Bronchial epithelial cell (primary cell): ENCODE data around the gene ADAM11. TPM values are rescaled to one million over a fixed set of nuclear protein-coding genes. Genes with fewer than 3 reads are reported as not detected.
"Not testable (repeated sequence)": the region's sequence is repeated elsewhere in the genome, so short reads cannot be mapped to it uniquely, and the experiment has no call there.

Experiments used
- DNase-seq: peaks from one replicate; pipeline ENCODE4 v3.0.0-alpha.2; 2010; ENCODE audit warnings: low read depth
- FAIRE-seq: peaks from 2 replicates; lab custom pipeline; 2011; peaks lifted over from hg19 to GRCh38; lab: Jason Lieb, UNC
- H3K27me3 ChIP-seq: 2 replicates; pipeline ENCODE4 v1.5.1; 2011; ENCODE audit warnings: low read length; ENCODE audit not compliant: control insufficient read depth, insufficient read depth
- H3K36me3 ChIP-seq: 2 replicates; pipeline ENCODE4 v1.5.1; 2011; ENCODE audit warnings: low read length; ENCODE audit not compliant: control insufficient read depth, insufficient read depth
- H3K4me3 ChIP-seq: 2 replicates; pipeline ENCODE4 v1.5.1; 2011; ENCODE audit warnings: mild to moderate bottlenecking, low read depth, low read length, control low read depth
- total RNA-seq: library from RNA; depleted of rRNA; stranded (reverse); fragments of >200 nt; gene quantifications from 2 replicates; pipeline ENCODE4 v1.2.1, GENCODE V29; 2014
- TF ChIP-seq, protein P1 (sequence below): IDR thresholded peaks from 2 replicates; pipeline ENCODE4 v1.5.1; 2011; ENCODE audit warnings: mild to moderate bottlenecking, moderate library complexity, low read length, control low read depth, inconsistent platforms; ENCODE audit not compliant: insufficient read depth, severe bottlenecking

ADAM11 gene
- total RNA-seq, 1 donor from 2014 or later: 0.53 TPM

GRCh38 chr17:44754276-44754675 is 4.5 kb upstream of the ADAM11 start:
- Histone ChIP-seq H3K4me3 (no peak overlapping the region), H3K27me3 (peaks cover 14% of the 10 kb centered on the region), H3K36me3 (no peaks in the 10 kb centered on the region)
- TF ChIP-seq, protein P1, sequence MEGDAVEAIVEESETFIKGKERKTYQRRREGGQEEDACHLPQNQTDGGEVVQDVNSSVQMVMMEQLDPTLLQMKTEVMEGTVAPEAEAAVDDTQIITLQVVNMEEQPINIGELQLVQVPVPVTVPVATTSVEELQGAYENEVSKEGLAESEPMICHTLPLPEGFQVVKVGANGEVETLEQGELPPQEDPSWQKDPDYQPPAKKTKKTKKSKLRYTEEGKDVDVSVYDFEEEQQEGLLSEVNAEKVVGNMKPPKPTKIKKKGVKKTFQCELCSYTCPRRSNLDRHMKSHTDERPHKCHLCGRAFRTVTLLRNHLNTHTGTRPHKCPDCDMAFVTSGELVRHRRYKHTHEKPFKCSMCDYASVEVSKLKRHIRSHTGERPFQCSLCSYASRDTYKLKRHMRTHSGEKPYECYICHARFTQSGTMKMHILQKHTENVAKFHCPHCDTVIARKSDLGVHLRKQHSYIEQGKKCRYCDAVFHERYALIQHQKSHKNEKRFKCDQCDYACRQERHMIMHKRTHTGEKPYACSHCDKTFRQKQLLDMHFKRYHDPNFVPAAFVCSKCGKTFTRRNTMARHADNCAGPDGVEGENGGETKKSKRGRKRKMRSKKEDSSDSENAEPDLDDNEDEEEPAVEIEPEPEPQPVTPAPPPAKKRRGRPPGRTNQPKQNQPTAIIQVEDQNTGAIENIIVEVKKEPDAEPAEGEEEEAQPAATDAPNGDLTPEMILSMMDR: no peak
- FAIRE-seq: no peak
- DNase-seq: no peak

DNA sequence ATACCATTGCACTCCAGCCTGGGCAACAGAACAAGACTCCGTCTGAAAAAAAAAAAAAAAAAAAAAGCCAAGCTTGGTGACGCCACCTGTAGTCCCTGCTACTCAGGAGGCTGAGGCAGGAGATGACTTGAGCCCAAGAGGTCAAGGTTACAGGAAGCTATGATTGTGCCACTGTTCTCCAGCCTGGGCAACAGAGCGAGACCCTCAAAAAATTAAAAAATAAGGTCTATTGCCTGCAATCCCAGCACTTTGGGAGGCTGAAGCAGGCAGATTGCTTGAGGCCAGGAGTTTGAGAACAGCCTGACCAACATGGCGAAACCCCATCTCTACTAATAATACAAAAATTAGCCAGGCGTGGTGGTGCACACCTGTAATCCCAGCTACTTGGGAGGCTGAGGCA is 3.6 kb upstream of the ADAM11 start:
- not testable (repeated sequence) for DNase-seq, FAIRE-seq, H3K36me3 ChIP-seq, H3K4me3 ChIP-seq
- H3K27me3 ChIP-seq: peaks cover 23% of the 10 kb centered on the region

GRCh38 chr17:44757045-44757917 is 1.5 kb upstream of the ADAM11 start:
- TF ChIP-seq, protein P1: no peak
- Histone ChIP-seq H3K36me3 (no peaks in the 10 kb centered on the region), H3K27me3 (peaks cover 28% of the 10 kb centered on the region), H3K4me3 (no peak overlapping the region)
- DNase-seq: no peak
- no peak for FAIRE-seq

DNA sequence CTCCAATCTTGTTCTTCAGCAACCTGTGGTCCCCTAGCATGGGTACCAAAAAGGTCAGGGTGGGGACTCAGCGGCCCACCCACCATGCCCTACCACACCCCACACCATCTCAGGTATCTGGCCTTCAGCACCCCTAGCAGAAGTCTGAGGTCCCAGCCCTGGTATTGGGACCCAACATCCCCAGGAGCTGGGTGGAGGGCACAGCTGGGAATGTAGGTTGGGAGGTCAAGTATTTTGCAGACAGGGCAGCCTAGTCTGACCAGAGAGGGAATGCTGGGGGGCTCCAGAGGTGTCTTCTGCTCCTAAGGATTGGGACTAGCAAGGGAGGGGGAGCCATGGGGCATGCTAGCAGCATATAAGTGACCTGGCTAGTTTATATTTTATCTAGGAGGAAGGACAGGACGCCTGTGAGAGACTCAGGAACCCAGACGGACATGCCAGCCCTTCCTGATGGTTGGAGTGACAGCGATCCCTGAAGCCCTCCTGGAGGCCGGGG is 822 bp upstream of the ADAM11 start:
- TF ChIP-seq, protein P1: no peak
- Histone ChIP-seq H3K36me3 (no peaks in the 10 kb centered on the region), H3K4me3 (no peak overlapping the region), H3K27me3 (peaks cover 28% of the 10 kb centered on the region)
- FAIRE-seq: no peak
- DNase-seq: no peak

DNA sequence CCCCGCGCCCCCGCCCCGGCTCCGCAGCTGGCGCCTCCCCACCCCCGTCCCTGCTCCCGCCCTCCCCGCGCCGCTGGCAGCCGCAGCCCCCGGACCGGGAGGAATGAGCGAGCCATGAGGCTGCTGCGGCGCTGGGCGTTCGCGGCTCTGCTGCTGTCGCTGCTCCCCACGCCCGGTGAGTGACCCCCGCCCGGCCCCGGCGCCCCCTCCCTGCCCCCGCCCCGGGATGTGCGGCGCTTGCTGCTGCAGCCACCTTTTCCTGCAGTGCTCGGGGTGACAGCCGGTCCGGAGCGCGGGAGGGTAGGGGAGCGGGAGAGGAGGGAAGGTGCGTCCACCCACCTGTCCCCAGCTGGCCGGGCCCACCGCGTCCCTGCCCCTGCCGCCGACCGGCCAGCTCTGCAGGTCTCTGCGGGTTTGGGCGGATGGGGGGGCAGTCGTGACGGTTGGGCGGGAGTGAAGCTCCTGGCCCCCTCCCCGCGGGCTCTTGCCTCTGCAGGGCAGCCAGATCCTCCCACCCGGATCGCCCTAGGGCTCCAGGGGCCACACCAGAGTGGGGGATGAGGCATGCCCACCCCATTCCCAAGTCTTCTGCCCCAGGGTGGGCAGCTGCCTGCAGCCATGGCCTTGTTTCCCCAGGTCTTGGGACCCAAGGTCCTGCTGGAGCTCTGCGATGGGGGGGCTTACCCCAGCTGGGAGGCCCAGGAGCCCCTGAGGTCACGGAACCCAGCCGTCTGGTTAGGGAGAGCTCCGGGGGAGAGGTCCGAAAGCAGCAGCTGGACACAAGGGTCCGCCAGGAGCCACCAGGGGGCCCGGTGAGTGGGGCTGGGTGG is 513 bp downstream of the ADAM11 start:
- peaks cover 28% of the 10 kb centered on the region for H3K27me3 ChIP-seq
- no peaks in the 10 kb centered on the region for H3K36me3 ChIP-seq
- DNase-seq (no peak), FAIRE-seq (no peak)
- TF ChIP-seq, protein P1: no peak
- H3K4me3 ChIP-seq: peak overlapping the region; percentile 4

DNA sequence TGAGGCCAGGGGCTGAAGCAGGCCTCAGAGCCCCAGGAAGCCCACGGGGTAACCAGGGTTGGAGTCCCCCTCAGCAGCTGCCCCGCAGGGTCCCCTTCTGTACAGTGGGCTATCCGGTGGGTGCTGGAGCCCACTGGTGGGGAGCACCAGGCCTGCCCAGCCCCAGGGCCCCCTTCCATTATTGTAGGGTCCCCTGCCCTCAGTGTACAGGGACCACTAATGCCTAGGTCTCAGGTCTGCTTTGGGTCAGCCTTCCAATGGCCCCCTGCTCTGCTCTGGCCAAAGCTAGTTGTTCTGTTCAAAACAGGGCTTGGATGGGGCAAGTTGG is 1.1 kb downstream of the ADAM11 start:
- TF ChIP-seq, protein P1: no peak
- Histone ChIP-seq H3K27me3 (peaks cover 28% of the 10 kb centered on the region), H3K4me3 (no peak overlapping the region), H3K36me3 (no peaks in the 10 kb centered on the region)
- FAIRE-seq: no peak
- no peak for DNase-seq
